SKM-1 treated with dmso at 0.1 percent for 144 hours (cell line): Measurements from ENCODE around the gene PARP11.

ENCODE experiments used
- DNase-seq: peaks from one replicate; lab custom pipeline; 2025; ENCODE audit not compliant: unreplicated experiment; lab: John Stamatoyannopoulos, UW

Gene PARP11

GRCh38 chr12:3772380-3772779, 100.8 kb downstream of the PARP11 start:
- no peak for DNase-seq

GRCh38 chr12:3771853-3772252, 101.3 kb downstream of the PARP11 start:
- no peak for DNase-seq

GRCh38 chr12:3770891-3771290, 102.3 kb downstream of the PARP11 start:
- DNase-seq = no peak

- no peak for DNase-seq
Measured at GRCh38 chr12:3768911-3769447, 104.2 kb downstream of the PARP11 start.

GRCh38 chr12:3761116-3761735, 112.0 kb downstream of the PARP11 start:
- DNase-seq = no peak

GRCh38 chr12:3759878-3760277, 113.3 kb downstream of the PARP11 start:
- no peak for DNase-seq
